RPMI8226 (cell line): Measurements from ENCODE around the gene SLC17A1.

Experiments used
- DNase-seq: peaks from one replicate; pipeline ENCODE4 v3.0.0-alpha.2; 2015

SLC17A1 gene

GRCh38 chr6:25831532-25832306 lies at the start of gene SLC17A1:
Gene SLC17A1 (minus strand): TSS chr6:25832052. CDS start chr6:25830557, 1,495 bp downstream.
- no peak for DNase-seq

- DNase-seq = no peak
Measured at GRCh38 chr6:25880601-25881000, 48.7 kb upstream of the SLC17A1 start.

DNA sequence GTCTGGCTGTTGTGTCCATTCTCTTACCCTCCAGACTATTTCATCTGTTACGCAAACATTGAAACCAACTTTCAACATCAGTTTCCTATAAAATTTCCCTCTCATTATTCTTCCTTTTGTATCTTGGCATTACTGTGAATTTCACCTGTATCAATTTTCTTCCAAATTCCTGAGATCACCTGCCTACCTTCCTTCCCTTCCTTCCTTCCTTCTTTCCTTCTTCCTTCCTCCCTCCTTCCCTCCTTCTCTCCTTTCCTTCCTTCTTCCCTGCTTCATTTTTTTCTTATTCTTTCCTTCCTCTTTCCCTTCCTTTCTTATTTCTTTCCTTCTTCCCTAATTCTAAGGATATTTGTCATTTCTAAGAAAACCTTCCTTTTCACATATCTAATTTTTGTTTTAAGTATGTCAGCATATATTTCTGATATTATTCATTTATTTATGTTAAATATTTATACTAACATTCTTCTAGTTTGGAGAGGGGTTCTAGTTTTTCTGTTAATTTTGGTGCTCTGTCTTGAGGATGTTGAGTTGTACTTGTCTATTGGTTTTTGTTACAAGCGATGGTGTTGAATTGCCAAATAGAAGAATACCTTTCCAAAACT lies 47.0 kb upstream of the SLC17A1 start:
- no peak for DNase-seq

- no peak for DNase-seq
Measured at GRCh38 chr6:25875926-25876602, 44.2 kb upstream of the SLC17A1 start.

- DNase-seq = no peak
Measured at GRCh38 chr6:25875563-25875905, 43.7 kb upstream of the SLC17A1 start.

DNA sequence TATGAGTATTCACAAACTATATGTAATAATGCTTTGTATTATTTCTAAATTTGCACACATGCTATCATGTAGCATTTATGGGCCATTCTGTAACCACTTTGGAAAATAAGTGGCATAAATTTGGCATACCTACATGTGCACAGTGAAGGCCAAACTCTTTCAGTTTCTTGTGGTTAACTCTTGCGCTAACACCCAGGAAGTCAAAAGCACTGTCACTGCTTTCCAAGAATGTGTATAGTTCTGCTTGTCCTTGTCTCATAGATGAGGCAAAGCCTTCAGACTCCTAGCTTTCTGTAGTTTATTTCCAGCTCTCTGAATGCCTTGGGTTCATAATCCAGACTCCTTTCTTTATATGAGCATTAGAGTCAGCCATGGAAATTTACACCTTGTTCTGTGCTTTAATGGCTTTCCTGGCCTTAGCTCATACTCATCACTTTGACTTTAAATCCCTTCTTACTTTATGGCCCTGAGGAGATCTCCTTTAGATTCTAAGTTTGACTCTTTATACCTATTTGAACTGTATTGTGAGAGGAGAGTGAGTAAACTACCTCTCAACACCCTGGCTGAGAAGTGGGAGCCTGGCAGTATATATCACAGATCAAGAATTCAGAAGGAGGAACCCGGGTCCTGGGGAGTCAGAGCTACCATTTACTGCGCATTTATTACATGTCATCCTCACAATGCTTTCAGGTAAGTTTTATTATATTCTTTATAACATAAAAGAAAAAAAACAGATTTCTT lies 43.1 kb upstream of the SLC17A1 start:
- DNase-seq = no peak

DNA sequence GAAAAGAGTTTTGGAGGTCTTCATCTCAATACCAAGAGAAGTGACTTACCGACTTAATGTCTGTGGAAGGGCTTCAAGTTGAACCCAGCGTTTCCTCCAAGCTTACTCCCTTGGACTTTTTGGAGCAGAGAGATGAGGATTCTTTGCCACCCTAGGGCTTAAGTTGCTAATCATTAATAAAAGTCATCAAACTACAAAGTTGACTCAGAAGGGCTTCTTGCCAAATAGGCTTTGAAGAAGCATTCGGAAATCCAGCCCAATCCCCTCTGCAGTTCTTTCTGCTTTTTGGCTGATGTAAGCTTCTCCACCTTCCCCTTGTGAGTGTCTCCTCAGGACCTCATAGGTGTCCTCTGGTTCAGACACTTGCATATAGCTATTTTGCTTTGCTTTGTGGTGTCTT lies 42.3 kb upstream of the SLC17A1 start, which contains the start of gene SLC17A3:
TSS of gene SLC17A3 (minus strand) at position 126 of the 400 bp plus-strand sequence. CDS start 5,856 bp downstream, outside the sequence.
- no peak for DNase-seq

- no peak for DNase-seq
Measured at GRCh38 chr6:25872814-25873213, 41.0 kb upstream of the SLC17A1 start.

DNA sequence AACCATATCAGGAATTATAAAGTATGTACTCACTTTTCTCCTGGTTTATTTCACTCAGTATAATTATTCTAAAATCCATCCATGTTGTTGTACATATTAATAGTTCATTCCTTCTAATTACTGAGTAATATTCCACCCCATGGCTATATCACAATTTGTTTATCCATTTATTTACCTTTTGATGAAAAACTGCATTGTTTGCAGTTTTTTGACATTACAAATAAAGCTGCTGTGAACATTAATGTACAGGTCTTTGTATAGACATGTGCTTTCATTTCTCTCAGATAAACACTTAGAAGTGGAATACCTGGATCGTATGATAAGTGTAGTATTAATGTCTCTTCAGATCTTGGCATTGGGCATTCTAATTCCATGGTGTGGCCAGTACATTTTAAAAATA lies 38.0 kb upstream of the SLC17A1 start:
- DNase-seq = no peak

DNA sequence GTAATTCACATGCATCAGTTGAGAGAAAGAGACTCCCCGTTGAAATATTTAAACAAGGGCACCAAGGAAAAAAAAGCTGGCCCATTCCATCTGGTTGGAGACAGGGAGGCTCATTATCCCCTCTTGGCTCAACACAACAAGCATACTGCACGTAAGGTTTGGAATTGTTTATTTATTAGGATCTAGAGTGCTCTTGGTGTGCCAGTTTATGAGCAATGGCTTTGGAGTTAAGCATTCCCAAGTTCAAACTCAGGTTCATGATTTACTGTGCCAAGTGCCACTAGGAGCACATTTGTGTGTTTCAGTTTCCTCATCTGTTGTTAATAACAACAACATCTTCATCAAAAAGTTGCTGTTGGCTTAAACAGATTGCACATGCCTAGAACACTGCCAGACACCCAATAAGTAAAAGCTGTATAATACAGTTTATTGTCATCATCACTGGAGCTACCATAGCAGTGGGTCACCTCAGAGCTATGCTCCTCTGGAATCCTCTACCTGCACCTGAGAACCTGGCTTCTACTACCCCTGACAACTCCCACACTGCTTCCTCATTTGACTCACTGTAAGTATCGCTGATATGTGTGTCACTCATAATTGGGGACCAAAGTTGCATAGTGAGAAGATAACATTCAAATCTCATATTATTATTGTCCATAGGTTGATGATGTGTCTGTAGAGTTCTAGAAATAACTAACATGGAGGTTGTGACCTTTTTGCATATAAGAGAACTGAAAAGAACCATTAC lies 36.8 kb upstream of the SLC17A1 start:
- no peak for DNase-seq

DNA sequence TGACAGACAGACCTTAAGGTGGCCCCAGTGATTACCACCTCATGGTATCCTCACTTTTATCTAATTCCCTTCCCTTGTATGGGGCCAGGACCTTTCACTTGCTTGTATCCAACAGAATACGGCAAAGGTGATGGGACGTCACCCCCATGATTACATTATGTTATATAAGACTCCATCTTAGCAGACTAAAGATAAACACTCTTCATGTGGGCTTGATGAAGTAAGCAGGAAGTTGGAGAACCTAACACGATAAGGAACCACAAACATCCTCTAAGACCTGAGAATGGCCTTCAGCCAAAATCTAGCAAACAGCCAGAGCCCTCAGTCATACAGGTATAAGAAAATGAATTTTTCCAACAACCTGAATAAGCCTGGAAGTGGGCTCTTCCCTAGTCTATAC lies 34.2 kb upstream of the SLC17A1 start:
- DNase-seq = no peak

DNA sequence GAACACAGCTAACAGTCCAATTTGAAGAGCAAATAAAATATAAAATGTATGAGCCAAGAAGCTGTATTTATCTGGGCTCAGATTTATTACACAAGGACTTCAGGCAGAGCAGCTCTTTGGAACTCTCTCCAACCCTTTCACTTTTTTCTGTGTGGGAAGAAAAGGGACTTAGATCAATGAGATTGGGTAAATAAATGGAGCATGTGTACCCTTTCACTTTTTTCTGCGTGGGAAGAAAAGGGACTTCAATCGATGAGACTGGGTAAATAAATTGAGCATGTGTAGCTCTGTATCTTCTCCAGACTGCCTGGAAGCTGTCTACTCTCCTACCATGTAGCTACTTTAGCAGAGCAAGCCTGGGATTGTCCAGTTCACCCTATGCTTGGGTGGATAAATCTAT lies 31.5 kb upstream of the SLC17A1 start:
- DNase-seq = no peak

- DNase-seq = no peak
Measured at GRCh38 chr6:25862199-25862598, 30.3 kb upstream of the SLC17A1 start.

DNA sequence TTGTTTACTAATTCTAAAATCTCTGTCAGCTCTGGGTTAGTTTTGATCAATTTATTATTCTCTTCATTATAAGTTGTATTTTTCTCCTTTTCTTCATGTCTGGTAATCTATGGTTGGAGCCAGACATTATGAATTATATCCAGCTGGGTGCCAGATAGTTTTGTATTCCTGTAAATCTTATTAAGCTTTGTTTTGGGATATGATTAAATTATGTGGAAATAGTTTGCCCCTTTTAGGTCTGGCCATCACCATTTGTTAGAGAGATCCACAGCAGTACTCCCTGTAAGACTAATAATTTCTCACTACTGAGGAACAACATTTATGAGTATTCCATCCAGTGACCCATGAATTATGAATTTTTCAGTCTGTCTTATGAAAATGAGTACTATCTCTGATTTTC lies 20.9 kb upstream of the SLC17A1 start:
- no peak for DNase-seq

- DNase-seq = peak; percentile 71
Measured at GRCh38 chr6:25851961-25852360, 20.1 kb upstream of the SLC17A1 start.

- DNase-seq = no peak
Measured at GRCh38 chr6:25844518-25844917, 12.7 kb upstream of the SLC17A1 start.

DNA sequence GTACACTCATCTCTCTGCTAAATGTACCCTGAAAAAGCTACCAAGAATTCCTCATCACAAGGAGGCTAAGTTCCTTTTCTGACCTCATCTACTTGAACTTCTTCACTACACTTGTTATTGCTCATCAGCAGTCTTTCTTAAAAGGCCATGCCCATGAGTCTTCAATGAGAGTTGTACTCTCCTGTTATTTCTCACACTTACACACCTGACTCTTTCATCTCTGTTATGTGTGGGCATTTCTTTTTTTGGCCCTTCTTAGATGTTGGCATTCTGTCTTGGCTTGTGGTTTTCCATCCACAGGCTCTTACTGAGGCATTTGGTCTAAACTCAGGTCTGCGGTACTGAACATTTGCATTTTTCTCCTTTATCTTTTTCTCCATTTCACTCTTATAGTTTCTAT lies 10.7 kb upstream of the SLC17A1 start:
- no peak for DNase-seq

DNA sequence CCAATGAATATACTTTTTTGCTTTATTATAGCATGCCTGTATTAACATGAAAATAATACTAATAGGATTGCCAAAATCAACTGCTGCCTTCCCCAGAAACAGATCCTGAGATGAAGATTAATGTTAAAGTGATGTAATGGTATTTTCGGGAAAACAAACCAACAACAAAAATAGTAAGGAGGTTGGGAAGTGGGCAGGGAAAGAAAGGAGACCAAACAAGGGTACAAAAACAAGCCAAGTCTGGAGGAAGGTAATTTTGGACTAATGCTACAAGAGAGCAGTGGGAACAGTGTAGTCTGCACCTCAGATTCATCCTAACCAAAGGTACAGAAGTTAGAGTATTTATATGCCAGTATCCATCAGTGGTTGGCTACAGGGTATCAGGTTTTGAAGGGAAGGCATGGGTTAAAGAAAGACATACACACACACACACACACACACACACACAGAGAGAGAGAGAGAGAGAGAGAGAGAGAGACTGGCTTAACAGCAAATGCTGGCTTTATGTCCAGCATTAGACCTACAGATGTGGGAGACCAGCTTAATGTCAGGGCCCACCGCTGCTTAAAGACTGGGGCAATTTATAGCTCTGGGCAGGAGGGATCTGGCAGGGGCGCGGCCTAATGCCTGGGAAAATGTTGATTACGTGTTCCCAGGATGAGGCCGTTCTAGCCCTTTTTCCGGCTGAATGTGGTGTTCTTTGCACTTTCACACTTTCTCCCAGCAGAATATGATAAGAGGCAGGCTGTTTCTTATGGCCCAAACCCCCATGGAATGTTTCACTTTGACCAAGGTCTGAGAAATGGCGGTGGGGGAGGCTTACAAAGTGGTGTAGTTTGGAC lies 3.8 kb upstream of the SLC17A1 start:
- DNase-seq = no peak

DNA sequence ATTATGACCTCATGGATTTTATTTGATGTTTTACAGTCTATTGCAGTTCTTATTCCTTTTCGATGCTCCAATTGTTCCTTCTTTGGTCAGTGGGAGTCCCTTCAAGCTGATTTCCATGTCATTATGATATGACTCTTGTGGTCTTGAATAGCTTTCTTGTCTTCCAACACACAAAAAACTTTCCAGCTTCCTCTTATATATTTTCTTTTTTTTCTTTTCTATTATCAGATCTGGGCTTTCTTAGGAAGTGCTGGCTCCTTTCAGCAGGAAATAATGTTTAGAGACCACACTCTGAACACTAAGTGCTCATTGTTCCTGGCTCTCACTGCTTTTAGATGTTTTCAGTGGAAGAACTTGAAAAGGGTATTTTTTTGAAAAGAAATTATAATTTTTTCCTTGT lies 3.1 kb upstream of the SLC17A1 start:
- no peak for DNase-seq

- no peak for DNase-seq
Measured at GRCh38 chr6:25833136-25833535, 1.3 kb upstream of the SLC17A1 start.

- DNase-seq = no peak
Measured at GRCh38 chr6:25832670-25833069, 818 bp upstream of the SLC17A1 start.

GRCh38 chr6:25832307-25832662 lies 433 bp upstream of the SLC17A1 start:
- DNase-seq = no peak
